IMR-90 (cell line): ENCODE results near the gene KCNAB1.

ENCODE experiments used
- CTCF ChIP-seq: conservative IDR thresholded peaks from 2 replicates; pipeline ENCODE4 v1.5.1; 2012; ENCODE audit warnings: mild to moderate bottlenecking, low read depth, low read length, improper control_type of control experiment
- FOS ChIP-seq: fragments of 150-350 bp; IDR thresholded peaks from 2 replicates; pipeline ENCODE4 v1.6.1; 2016; ENCODE audit warnings: low read depth, low read length
- MAFK ChIP-seq: IDR thresholded peaks from 2 replicates; pipeline ENCODE4 v1.6.1; 2012; ENCODE audit warnings: low read depth, low read length, improper control_type of control experiment
- SMC3 ChIP-seq: fragments of 150-350 bp; IDR thresholded peaks from 2 replicates; pipeline ENCODE4 v1.6.1; 2016; ENCODE audit warnings: low read depth, mild to moderate bottlenecking, antibody characterized with exemption, low read length, moderate library complexity

DNA sequence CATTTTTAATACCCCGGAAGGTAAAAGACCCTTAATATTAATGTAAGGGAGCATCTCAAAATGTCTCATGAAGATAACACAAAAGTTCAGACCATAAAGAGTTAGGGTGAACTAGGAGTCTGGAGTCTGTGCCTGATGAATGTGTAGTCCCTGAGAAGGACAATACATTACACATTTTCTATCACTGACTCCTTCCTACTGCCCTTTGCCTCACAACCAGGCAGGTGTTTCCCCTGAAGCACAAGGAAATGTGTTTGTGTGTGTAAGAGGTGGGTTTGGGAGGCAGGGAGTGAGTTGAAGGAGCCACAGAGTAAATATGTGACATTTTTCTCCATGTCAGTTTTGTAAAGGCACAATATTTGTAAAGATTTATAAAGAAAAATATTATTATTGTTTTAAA lies 375.4 kb downstream of the KCNAB1 start:
- TF ChIP-seq CTCF, result no peak
- TF ChIP-seq FOS, result no peak
- TF ChIP-seq MAFK, result no peak
- TF ChIP-seq SMC3, result no peak
